D341Med (cell line): ENCODE data around the gene SYTL3.
A peak's percentile ranks its signal among the peaks of the same experiment; 100 is the strongest.

Experiments
- DNase-seq: peaks from one replicate; pipeline ENCODE4 v3.0.0; 2012; ENCODE audit warnings: low spot score

Gene SYTL3

GRCh38 chr6:158762787-158763433 is 113.1 kb downstream of the SYTL3 start:
- no peak for DNase-seq

- DNase-seq = no peak
These were observed 113.8 kb downstream of the SYTL3 start for GRCh38 chr6:158763434-158764182.

- no peak for DNase-seq
These were observed 114.5 kb downstream of the SYTL3 start for GRCh38 chr6:158764183-158764849.

GRCh38 chr6:158764926-158765325 is 115.1 kb downstream of the SYTL3 start:
- DNase-seq = no peak

- DNase-seq = no peak
These were observed 115.7 kb downstream of the SYTL3 start for GRCh38 chr6:158765499-158766068.

- DNase-seq = no peak
These were observed 117.0 kb downstream of the SYTL3 start for GRCh38 chr6:158766621-158767455.

GRCh38 chr6:158767709-158768108 is 117.9 kb downstream of the SYTL3 start:
- no peak for DNase-seq

GRCh38 chr6:158768436-158768835 is 118.6 kb downstream of the SYTL3 start:
- DNase-seq = no peak

- no peak for DNase-seq
These were observed 119.4 kb downstream of the SYTL3 start for GRCh38 chr6:158769234-158769770.

GRCh38 chr6:158769771-158770432 is 120.0 kb downstream of the SYTL3 start:
- DNase-seq = no peak

GRCh38 chr6:158770533-158771330 is 120.9 kb downstream of the SYTL3 start:
- no peak for DNase-seq

- no peak for DNase-seq
These were observed 121.7 kb downstream of the SYTL3 start for GRCh38 chr6:158771399-158772152.

- DNase-seq = no peak
These were observed 122.3 kb downstream of the SYTL3 start for GRCh38 chr6:158772172-158772571.

GRCh38 chr6:158772851-158773371 is 123.1 kb downstream of the SYTL3 start:
- DNase-seq = no peak

GRCh38 chr6:158773581-158774449 is 124.0 kb downstream of the SYTL3 start:
- DNase-seq = peak; percentile 59

GRCh38 chr6:158774717-158775449 is 125.0 kb downstream of the SYTL3 start:
- no peak for DNase-seq

- no peak for DNase-seq
These were observed 126.0 kb downstream of the SYTL3 start for GRCh38 chr6:158775832-158776231.
